GM12878 (cell line): ENCODE results near the gene UNCX. TPM values are rescaled to one million over a fixed set of nuclear protein-coding genes. Genes with fewer than 3 reads are reported as not detected.

Source experiments
- ATAC-seq: fragments of 200-7000 bp; cut with Tn5 transposase; 3 replicates; pipeline ENCODE4 v1.9.1; 2020; ENCODE audit warnings: mild to moderate bottlenecking, moderate library complexity
- Bru-seq: library from RNA; stranded (reverse); fragments of 400-500 nt; gene quantifications from one replicate; lab custom pipeline; 2021; lab: Mats Ljungman, UMichigan
- BruChase-seq, 2 experiments: library from RNA; stranded (reverse); fragments of 400-500 nt; gene quantifications; one replicate each; lab custom pipeline; 2021; lab: Mats Ljungman, UMichigan
- BruUV-seq: library from RNA; stranded (reverse); fragments of 400-500 nt; replicated peaks from 2 replicates; lab custom pipeline; 2021; lab: Mats Ljungman, UMichigan
- CTCF ChIA-PET: fragments of 300-600 bp; sonication (Branson Sonifier 250); formaldehyde crosslinking; extraction: SDS; loops from one replicate; lab custom pipeline; 2021; ENCODE audit warnings: inconsistent platforms; lab: Yijun Ruan, JAX
- POLR2A ChIA-PET: fragments of 350-600 bp; formaldehyde crosslinking; extraction: SDS; loops from one replicate; lab custom pipeline; 2021; ENCODE audit warnings: inconsistent platforms; lab: Charles Lee
- RAD21 ChIA-PET: fragments of 300-600 bp; sonication (Branson Sonifier 250); formaldehyde crosslinking; loops from one replicate; lab custom pipeline; 2023; ENCODE audit warnings: antibody characterized with exemption; ENCODE audit not compliant: unreplicated experiment; lab: Charles Lee
- SMC1A ChIA-PET: fragments of 300-600 bp; sonication (Branson Sonifier 250); formaldehyde crosslinking; loops from one replicate; lab custom pipeline; 2023; ENCODE audit not compliant: unreplicated experiment, uncharacterized antibody; lab: Charles Lee
- DNase-seq: peaks from one replicate; pipeline ENCODE4 v3.0.0-alpha.2; 2011; ENCODE audit warnings: low read depth, low spot score
- FAIRE-seq: peaks from 3 replicates; lab custom pipeline; 2011; peaks lifted over from hg19 to GRCh38; lab: Jason Lieb, UNC
- H2AFZ ChIP-seq: 2 replicates; pipeline ENCODE4 v1.6.0; 2011; ENCODE audit warnings: low read depth, low read length, control low read depth; ENCODE audit not compliant: control insufficient read depth
- H3K27ac ChIP-seq: 2 replicates; pipeline ENCODE4 v1.5.1; 2011; ENCODE audit warnings: control low read depth; ENCODE audit not compliant: control insufficient read depth, insufficient read depth
- H3K27me3 ChIP-seq, 2 experiments: replicated peaks in 1 of 2; 2 replicates each; pipeline versions ENCODE4 v1.6.0 to v1.6.1; 2011; ENCODE audit warnings: low read length in 1 of 2; ENCODE audit not compliant: control insufficient read depth in 2 of 2, insufficient read depth in 2 of 2
- H3K36me3 ChIP-seq, 2 experiments: 2 replicates each; pipeline ENCODE4 v1.5.1; 2011; ENCODE audit warnings: low read length in 1 of 2; ENCODE audit not compliant: control insufficient read depth in 2 of 2, insufficient read depth in 2 of 2
- H3K4me1 ChIP-seq: 2 replicates; pipeline ENCODE4 v1.6.1; 2011; ENCODE audit warnings: mild to moderate bottlenecking, low read length, moderate library complexity, mixed read lengths; ENCODE audit not compliant: control insufficient read depth, insufficient read depth
- H3K4me2 ChIP-seq: 2 replicates; pipeline ENCODE4 v1.6.0; 2011; ENCODE audit warnings: control low read depth; ENCODE audit not compliant: control insufficient read depth, insufficient read depth
- H3K4me3 ChIP-seq: fragments of 200-600 bp; sonication (generic); 2 replicates; pipeline ENCODE4 v1.5.1; 2016
- H3K79me2 ChIP-seq: 2 replicates; pipeline ENCODE4 v1.6.0; 2011; ENCODE audit warnings: low read length; ENCODE audit not compliant: control insufficient read depth, insufficient read depth
- H3K9ac ChIP-seq: 2 replicates; pipeline ENCODE4 v1.8.0; 2011; ENCODE audit warnings: low read length, control low read depth, mixed read lengths; ENCODE audit not compliant: control insufficient read depth, insufficient read depth
- H3K9me3 ChIP-seq: replicated peaks from 3 replicates; pipeline ENCODE4 v1.5.1; 2011; ENCODE audit warnings: mild to moderate bottlenecking, low read length; ENCODE audit not compliant: control insufficient read depth, insufficient read depth
- H4K20me1 ChIP-seq: 2 replicates; pipeline ENCODE4 v1.6.0; 2011; ENCODE audit not compliant: control insufficient read depth, insufficient read depth
- ATF7 ChIP-seq: fragments of 450-650 bp; IDR thresholded peaks from 2 replicates; pipeline ENCODE4 v1.6.1; 2016; ENCODE audit warnings: low read depth, mild to moderate bottlenecking
- CHD1 ChIP-seq: IDR thresholded peaks from 2 replicates; pipeline ENCODE4 v1.6.1; 2012; ENCODE audit warnings: low read depth, low read length, improper control_type of control experiment
- FOXM1 ChIP-seq: IDR thresholded peaks from 2 replicates; pipeline ENCODE4 v1.6.1; 2012; ENCODE audit warnings: low read depth, mild to moderate bottlenecking, inconsistent platforms, low read length, moderate library complexity
- HDAC2 ChIP-seq: fragments of 200-600 bp; sonication (generic); IDR thresholded peaks from 2 replicates; pipeline ENCODE4 v1.6.1; 2017
- MXI1 ChIP-seq: fragments of 150-350 bp; IDR thresholded peaks from 2 replicates; pipeline ENCODE4 v1.6.1; 2011; ENCODE audit warnings: low read depth, mild to moderate bottlenecking, inconsistent platforms, low read length, improper control_type of control experiment
- MYB ChIP-seq: fragments of 150-350 bp; IDR thresholded peaks from 2 replicates; pipeline ENCODE4 v1.6.1; 2014; ENCODE audit warnings: mild to moderate bottlenecking, low read depth, low read length, borderline replicate concordance
- NFYB ChIP-seq: IDR thresholded peaks from 2 replicates; pipeline ENCODE4 v1.6.1; 2011; ENCODE audit warnings: low read depth, mild to moderate bottlenecking, low read length, improper control_type of control experiment, moderate library complexity; ENCODE audit not compliant: insufficient read depth
- RAD51 ChIP-seq: fragments of 450-650 bp; IDR thresholded peaks from 2 replicates; pipeline ENCODE4 v1.6.1; 2016; ENCODE audit warnings: moderate library complexity, mild to moderate bottlenecking, inconsistent platforms
- ZNF274 ChIP-seq: IDR thresholded peaks from one replicate; pipeline ENCODE4 v1.8.0; 2011; ENCODE audit not compliant: insufficient read length, insufficient read depth
- WGBS: methylation state at CpG from one replicate; pipeline ENCODE4 v1.1.6; 2016; ENCODE audit warnings: low lambda C conversion rate; ENCODE audit not compliant: insufficient replicate concordance, insufficient coverage; ENCODE audit errors: missing lambda C conversion rate; 5-methylcytosine and 5-hydroxymethylcytosine counted together
- in situ Hi-C: fragments of 300-500 bp; cut with MboI; formaldehyde crosslinking; loops from 9 replicates; pipeline ENCODE4 v1.14.3; 2018; ENCODE audit warnings: mixed read lengths
- intact Hi-C: fragments of 100-400 bp; cut with micrococcal nuclease; formaldehyde crosslinking; loops from one replicate; pipeline ENCODE4 v1.14.2; 2022; ENCODE audit not compliant: unreplicated experiment
- long read RNA-seq, 2 experiments: library from polyadenylated mRNA; unstranded; transcript quantifications; one replicate each; pipeline ENCODE4 v2.0.0, GENCODE V29; 2019 to 2020
- polyA minus RNA-seq, 3 experiments: library from RNA; depleted of rRNA, polyadenylated mRNA; stranded (reverse); fragments of >200 nt; gene quantifications; 2 replicates each; pipeline ENCODE4 v1.2.3, GENCODE V29; 2011
- polyA plus RNA-seq, 11 experiments: library from polyadenylated mRNA; depleted of rRNA in 4 of 11; unstranded in 6 of 11; stranded (reverse) in 5 of 11; fragments of >200 nt; fragmentation: Nextera tagmentation in 4 of 11; fragmentation: Illumina TruSeq in 1 of 11; extraction: Ambion mirVana in 4 of 11; extraction: Trizol in 1 of 11; gene quantifications; 1 replicate in 1 of 11; 2 replicates in 10 of 11; pipeline versions ENCODE4 v1.2.1 to v1.2.3, GENCODE V29; 2011 to 2016; ENCODE audit warnings: inconsistent platforms in 2 of 11, missing spikeins in 2 of 11, low read depth in 1 of 11
- total RNA-seq, 4 experiments: library from RNA; depleted of rRNA in 3 of 4; stranded (reverse); fragments of >200 nt in 3 of 4; fragmentation: Illumina TruSeq in 1 of 4; extraction: Trizol in 1 of 4; gene quantifications; 2 replicates each; pipeline versions ENCODE4 v1.2.1 to v1.2.3, GENCODE V29; 2013 to 2021
- TF ChIP-seq, protein P1 (sequence below): fragments of 450-650 bp; IDR thresholded peaks from 2 replicates; pipeline ENCODE4 v1.6.1; 2016; ENCODE audit warnings: mild to moderate bottlenecking
- TF ChIP-seq, protein P2 (sequence below): fragments of 150-350 bp; IDR thresholded peaks from 2 replicates; pipeline ENCODE4 v1.6.1; 2014; ENCODE audit warnings: mild to moderate bottlenecking, low read depth, low read length

The UNCX gene
- not detected in 2 replicates for total RNA-seq (2013; cell fraction: nucleolus; rRNA removed)
- total RNA-seq (2014; rRNA removed) (not detected in 2 replicates), total RNA-seq (2014; rRNA removed; fragmentation: Illumina TruSeq; extraction: Trizol) (not detected in 2 replicates), total RNA-seq (2021) (not detected in 2 replicates), polyA plus RNA-seq (2011; rRNA removed) (not detected in 2 replicates), polyA plus RNA-seq (2014; fragmentation: Illumina TruSeq; extraction: Trizol) (not detected in 2 replicates), polyA plus RNA-seq (2014; fragmentation: Nextera tagmentation; extraction: Ambion mirVana) (not detected), polyA plus RNA-seq (2014; rRNA removed) (not detected in 2 replicates), polyA plus RNA-seq (2016; fragmentation: Nextera tagmentation; extraction: Ambion mirVana) (not detected), polyA minus RNA-seq (2011; rRNA and poly(A)+ RNA removed) (not detected in 2 replicates), Bru-seq, nascent RNA (not detected), BruChase-seq, experiment 1, labeled RNA remaining after a 6-hour chase (not detected), BruChase-seq, experiment 2, labeled RNA remaining after a 2-hour chase (not detected)
- not detected for polyA plus RNA-seq (2011; ENCODE audit: low read depth)
- polyA plus RNA-seq (2011; cell fraction: cytosol; rRNA removed): not detected in 2 replicates
- polyA plus RNA-seq (2011; cell fraction: nucleus; rRNA removed): not detected in 2 replicates
- not detected in 2 replicates for polyA plus RNA-seq (2012)
- polyA minus RNA-seq (2011; cell fraction: cytosol; rRNA and poly(A)+ RNA removed): not detected in 2 replicates
- polyA minus RNA-seq (2011; cell fraction: nucleus; rRNA and poly(A)+ RNA removed): not detected in 2 replicates
- long read RNA-seq, experiment 1: 0 reads
- long read RNA-seq, experiment 2: 0 reads

DNA sequence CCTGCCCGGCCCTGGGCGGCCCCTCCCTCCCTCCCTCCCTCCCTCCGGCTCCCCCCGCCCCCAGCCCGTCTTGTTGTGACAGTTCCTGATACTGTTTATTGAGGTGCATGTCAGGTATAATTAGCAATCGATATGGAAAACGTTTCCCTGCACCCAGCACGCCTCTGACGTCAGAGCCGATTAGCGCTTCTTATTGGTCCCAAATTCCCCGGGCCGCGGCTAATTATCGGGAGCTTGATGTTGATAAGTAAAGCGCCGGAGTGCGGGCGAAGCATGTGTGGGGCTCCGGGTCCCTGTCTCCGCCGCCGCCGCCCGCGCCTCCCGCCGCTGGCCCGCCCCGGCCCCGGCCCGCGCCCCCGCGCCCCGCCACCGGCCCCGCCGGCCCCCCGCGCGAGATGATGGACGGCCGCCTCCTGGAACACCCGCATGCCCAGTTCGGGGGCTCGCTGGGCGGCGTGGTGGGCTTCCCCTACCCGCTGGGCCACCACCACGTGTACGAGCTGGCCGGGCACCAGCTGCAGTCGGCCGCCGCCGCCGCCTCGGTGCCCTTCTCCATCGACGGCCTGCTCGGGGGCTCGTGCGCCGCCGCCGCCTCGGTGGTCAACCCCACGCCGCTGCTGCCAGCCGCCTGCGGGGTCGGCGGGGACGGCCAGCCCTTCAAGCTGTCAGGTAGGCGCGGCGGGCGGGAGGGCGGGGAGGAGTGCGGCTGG, at the start of gene UNCX:
Gene UNCX, plus strand, starts transcription at position 250 of the 710 bp plus-strand sequence. Its CDS starts 146 bp downstream, at position 396.
- CTCF ChIA-PET: no interaction called here
- H3K79me2 ChIP-seq: no peaks in the 10 kb centered on the region
- H3K36me3 ChIP-seq: no peaks in the 10 kb centered on the region
- H3K9me3 ChIP-seq: no peaks in the 10 kb centered on the region
- H3K4me2 ChIP-seq: no peak within 1 kb of the TSS
- RAD21 ChIA-PET: no interaction called here
- no TSS peak for BruUV-seq
- SMC1A ChIA-PET: no interaction called here
- H3K4me1 ChIP-seq: no peaks in the 10 kb centered on the region
- no peaks in the 10 kb centered on the region for H4K20me1 ChIP-seq
- 64% methylated on average over 29 of the region's 81 CpGs for WGBS
- no peak for TF ChIP-seq NFYB
- TF ChIP-seq, all 136 proteins: peak for 0
- Histone ChIP-seq H3K27me3 (peaks cover 0 to 12% of the 10 kb centered on the region in 2 experiments; a peak in 2 of 4 replicates), H3K9ac (no peak within 1 kb of the TSS), H2AFZ (no peak within 1 kb of the TSS), H3K4me3 (no peak within 1 kb of the TSS), H3K27ac (no peak within 1 kb of the TSS)
- no peak for FAIRE-seq
- no peak for ATAC-seq
- intact Hi-C loops (no loop called here), in situ Hi-C loops (no loop called here)
- POLR2A ChIA-PET: no interaction called here
- no peak for DNase-seq

DNA sequence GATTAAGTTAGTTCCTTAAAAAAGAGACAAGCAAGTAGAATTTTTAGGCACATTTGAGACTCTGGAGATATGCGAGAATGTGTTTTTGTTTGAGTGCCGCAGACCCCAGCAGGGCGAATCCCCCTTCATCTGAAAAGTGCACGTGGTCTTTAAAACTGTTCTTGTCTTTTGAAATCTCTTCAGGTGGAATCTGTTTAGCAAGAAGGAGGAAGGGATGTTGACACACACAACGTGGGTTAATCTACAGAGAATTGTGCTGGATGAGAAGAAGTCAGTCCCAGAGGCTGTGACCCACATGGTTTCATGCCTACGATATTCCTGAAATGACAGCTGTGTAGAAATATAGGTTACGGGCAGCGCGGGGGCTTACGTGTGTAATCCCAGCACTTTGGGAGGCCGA, 45.5 kb upstream of the UNCX start:
- ChIA-PET RAD21 (no interaction called here), SMC1A (interaction anchor here (0.6 kb wide), 1 partner anchor 321 kb away, joined by 3 read pairs; no protein-coding TSS in a partner anchor), CTCF (interaction anchor here (1.3 to 2.4 kb wide), 2 partner anchors 10 to 101 kb away, joined by 5 to 11 read pairs; no protein-coding TSS in a partner anchor), POLR2A (interaction anchor here (0.6 kb wide), 1 partner anchor 68 kb away, joined by 4 read pairs; no protein-coding TSS in a partner anchor)
- no peaks in the 10 kb centered on the region for H3K9me3 ChIP-seq
- no peaks in the 10 kb centered on the region for H3K79me2 ChIP-seq
- TF ChIP-seq CHD1: no peak
- TF ChIP-seq MXI1: no peak
- no peak for TF ChIP-seq HDAC2
- no peak for TF ChIP-seq ATF7
- TF ChIP-seq, protein P1, sequence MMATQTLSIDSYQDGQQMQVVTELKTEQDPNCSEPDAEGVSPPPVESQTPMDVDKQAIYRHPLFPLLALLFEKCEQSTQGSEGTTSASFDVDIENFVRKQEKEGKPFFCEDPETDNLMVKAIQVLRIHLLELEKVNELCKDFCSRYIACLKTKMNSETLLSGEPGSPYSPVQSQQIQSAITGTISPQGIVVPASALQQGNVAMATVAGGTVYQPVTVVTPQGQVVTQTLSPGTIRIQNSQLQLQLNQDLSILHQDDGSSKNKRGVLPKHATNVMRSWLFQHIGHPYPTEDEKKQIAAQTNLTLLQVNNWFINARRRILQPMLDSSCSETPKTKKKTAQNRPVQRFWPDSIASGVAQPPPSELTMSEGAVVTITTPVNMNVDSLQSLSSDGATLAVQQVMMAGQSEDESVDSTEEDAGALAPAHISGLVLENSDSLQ: no peak
- no peak for TF ChIP-seq MYB
- no peak for TF ChIP-seq RAD51
- TF ChIP-seq, protein P2, sequence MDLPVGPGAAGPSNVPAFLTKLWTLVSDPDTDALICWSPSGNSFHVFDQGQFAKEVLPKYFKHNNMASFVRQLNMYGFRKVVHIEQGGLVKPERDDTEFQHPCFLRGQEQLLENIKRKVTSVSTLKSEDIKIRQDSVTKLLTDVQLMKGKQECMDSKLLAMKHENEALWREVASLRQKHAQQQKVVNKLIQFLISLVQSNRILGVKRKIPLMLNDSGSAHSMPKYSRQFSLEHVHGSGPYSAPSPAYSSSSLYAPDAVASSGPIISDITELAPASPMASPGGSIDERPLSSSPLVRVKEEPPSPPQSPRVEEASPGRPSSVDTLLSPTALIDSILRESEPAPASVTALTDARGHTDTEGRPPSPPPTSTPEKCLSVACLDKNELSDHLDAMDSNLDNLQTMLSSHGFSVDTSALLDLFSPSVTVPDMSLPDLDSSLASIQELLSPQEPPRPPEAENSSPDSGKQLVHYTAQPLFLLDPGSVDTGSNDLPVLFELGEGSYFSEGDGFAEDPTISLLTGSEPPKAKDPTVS: no peak
- TF ChIP-seq ZNF274: no peak
- no peak for TF ChIP-seq FOXM1
- FAIRE-seq (no peak), ATAC-seq (no peak), DNase-seq (no peak)
- intact Hi-C loops: no loop called here
- H3K27me3 ChIP-seq: peaks cover 0 to 2% of the 10 kb centered on the region in 2 experiments; a peak in 1 of 4 replicates
- no peak overlapping the region for H2AFZ ChIP-seq
- no peak overlapping the region for H3K9ac ChIP-seq
- H3K36me3 ChIP-seq: no peaks in the 10 kb centered on the region
- no TSS peak for BruUV-seq
- H3K4me1 ChIP-seq: no peaks in the 10 kb centered on the region
- H4K20me1 ChIP-seq: no peaks in the 10 kb centered on the region
- no peak overlapping the region for H3K4me2 ChIP-seq
- H3K4me3 ChIP-seq: no peak overlapping the region
- 50% methylated on average over 11 of the region's 11 CpGs for WGBS
- in situ Hi-C loops: no loop called here
- no peak overlapping the region for H3K27ac ChIP-seq
